Prostate gland (tissue), 2 donors: ENCODE data around the gene UGT1A10.

Experiments
- CTCF ChIP-seq, 4 experiments: fragments of 200-600 bp in 2 of 4; fragments of 450-650 bp in 2 of 4; sonication (generic) in 2 of 4; IDR thresholded peaks; 1 replicate in 3 of 4; 2 replicates in 1 of 4; pipeline ENCODE4 v1.5.1; 2016 to 2019; ENCODE audit warnings: antibody characterized with exemption in 4 of 4, mild to moderate bottlenecking in 2 of 4, moderate library complexity in 2 of 4
- POLR2A ChIP-seq: fragments of 450-650 bp; IDR thresholded peaks from one replicate; pipeline ENCODE4 v1.6.1; 2016; ENCODE audit warnings: antibody characterized with exemption, mild to moderate bottlenecking
- POLR2AphosphoS5 ChIP-seq: sonication (generic); formaldehyde crosslinking; IDR thresholded peaks from one replicate; pipeline ENCODE4 v1.6.1; 2017; ENCODE audit warnings: antibody characterized with exemption

GRCh38 chr2:233811732-233812131 is 175.5 kb downstream of the UGT1A10 start:
- no peak for TF ChIP-seq CTCF (IDR thresholded peaks at IDR 0.05)
- TF ChIP-seq POLR2A, result no peak
- TF ChIP-seq POLR2AphosphoS5, result no peak
